Measurements from ENCODE around the gene INPP4B. TPM values are rescaled to one million over a fixed set of nuclear protein-coding genes. Genes with fewer than 3 reads are reported as not detected.

INPP4B gene
- polyA plus RNA-seq, 1 experiment = 18.1 TPM

DNA sequence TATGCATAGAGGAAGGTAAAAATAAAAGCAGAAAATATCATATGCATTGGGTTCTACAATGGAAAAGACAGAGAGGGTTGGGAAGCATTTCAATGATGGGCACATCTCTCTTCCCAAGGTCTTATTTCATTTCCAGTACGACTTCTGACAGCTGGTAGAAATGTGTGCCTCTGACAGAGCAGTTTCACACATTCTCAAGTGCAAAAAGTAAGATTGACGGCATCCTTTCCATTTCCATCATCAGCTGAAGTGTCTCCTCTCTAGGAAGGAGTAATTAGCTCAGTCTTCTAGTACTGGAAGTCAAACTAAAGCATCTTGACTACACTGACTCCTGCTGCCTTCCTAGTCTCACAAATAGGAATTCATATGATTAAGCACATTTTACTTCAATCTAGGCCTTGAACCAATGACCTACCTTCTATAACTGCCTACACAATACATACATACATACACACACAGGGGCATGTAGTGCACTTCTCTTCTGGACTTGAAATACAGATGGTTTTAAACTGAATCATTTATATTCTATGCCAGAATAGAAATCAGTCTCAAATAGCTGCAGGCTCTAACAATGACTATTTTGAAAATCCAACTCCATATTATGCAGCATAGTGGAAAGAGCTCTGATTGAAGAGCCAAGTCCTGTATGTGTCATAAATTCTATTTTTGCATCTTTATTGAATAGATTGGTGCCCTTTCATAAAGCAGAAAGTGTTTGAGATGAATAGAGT is 473.4 kb downstream of the INPP4B start:
- no peaks in the 10 kb centered on the region for H3K27me3 ChIP-seq (ENCODE audit: control insufficient read depth, insufficient read depth, low read length)
- ChIA-PET CTCF (interaction anchor here (0.9 to 2.3 kb wide), 2 partner anchors 34 to 43 kb away, joined by 3 to 9 read pairs; no protein-coding TSS in a partner anchor), POLR2A (no interaction called here)
- H3K36me3 ChIP-seq (ENCODE audit: control insufficient read depth, insufficient read depth, low read length) = no peaks in the 10 kb centered on the region
- TF ChIP-seq, protein P1, sequence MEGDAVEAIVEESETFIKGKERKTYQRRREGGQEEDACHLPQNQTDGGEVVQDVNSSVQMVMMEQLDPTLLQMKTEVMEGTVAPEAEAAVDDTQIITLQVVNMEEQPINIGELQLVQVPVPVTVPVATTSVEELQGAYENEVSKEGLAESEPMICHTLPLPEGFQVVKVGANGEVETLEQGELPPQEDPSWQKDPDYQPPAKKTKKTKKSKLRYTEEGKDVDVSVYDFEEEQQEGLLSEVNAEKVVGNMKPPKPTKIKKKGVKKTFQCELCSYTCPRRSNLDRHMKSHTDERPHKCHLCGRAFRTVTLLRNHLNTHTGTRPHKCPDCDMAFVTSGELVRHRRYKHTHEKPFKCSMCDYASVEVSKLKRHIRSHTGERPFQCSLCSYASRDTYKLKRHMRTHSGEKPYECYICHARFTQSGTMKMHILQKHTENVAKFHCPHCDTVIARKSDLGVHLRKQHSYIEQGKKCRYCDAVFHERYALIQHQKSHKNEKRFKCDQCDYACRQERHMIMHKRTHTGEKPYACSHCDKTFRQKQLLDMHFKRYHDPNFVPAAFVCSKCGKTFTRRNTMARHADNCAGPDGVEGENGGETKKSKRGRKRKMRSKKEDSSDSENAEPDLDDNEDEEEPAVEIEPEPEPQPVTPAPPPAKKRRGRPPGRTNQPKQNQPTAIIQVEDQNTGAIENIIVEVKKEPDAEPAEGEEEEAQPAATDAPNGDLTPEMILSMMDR (IDR thresholded peaks at IDR 0.05; ENCODE audit: insufficient read depth, low read depth, low read length) = no peak
- no peak overlapping the region for H3K4me3 ChIP-seq (ENCODE audit: low read depth, low read length)
- no peak for DNase-seq (ENCODE audit: low read depth)

DNA sequence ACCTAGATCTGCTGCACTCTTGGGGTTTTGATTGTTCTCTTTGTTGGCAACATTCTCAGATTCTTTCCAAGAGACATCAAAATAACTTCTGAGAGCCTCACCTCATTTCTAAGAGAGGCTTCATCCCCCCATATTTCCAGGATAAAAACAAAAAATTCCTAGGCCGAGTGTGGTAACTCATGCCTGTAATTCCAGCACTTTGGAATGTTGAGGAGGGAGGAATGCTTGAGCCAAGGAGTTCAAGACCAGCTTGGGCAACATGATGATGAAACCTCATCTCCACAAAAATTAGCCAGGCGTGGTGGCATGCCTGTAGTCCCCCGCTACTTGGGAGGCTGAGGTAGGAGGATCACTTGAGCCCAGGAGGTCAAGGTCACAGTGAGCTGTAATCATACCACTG is 477.0 kb downstream of the INPP4B start:
- no peak for DNase-seq (ENCODE audit: low read depth)
- Histone ChIP-seq H3K4me3 (ENCODE audit: low read depth, low read length) (no peak overlapping the region), H3K36me3 (ENCODE audit: control insufficient read depth, insufficient read depth, low read length) (no peaks in the 10 kb centered on the region), H3K27me3 (ENCODE audit: control insufficient read depth, insufficient read depth, low read length) (no peaks in the 10 kb centered on the region)
- TF ChIP-seq, protein P1 (IDR thresholded peaks at IDR 0.05; ENCODE audit: insufficient read depth, low read depth, low read length) = no peak
- CTCF ChIA-PET = no interaction called here
- POLR2A ChIA-PET = no interaction called here

DNA sequence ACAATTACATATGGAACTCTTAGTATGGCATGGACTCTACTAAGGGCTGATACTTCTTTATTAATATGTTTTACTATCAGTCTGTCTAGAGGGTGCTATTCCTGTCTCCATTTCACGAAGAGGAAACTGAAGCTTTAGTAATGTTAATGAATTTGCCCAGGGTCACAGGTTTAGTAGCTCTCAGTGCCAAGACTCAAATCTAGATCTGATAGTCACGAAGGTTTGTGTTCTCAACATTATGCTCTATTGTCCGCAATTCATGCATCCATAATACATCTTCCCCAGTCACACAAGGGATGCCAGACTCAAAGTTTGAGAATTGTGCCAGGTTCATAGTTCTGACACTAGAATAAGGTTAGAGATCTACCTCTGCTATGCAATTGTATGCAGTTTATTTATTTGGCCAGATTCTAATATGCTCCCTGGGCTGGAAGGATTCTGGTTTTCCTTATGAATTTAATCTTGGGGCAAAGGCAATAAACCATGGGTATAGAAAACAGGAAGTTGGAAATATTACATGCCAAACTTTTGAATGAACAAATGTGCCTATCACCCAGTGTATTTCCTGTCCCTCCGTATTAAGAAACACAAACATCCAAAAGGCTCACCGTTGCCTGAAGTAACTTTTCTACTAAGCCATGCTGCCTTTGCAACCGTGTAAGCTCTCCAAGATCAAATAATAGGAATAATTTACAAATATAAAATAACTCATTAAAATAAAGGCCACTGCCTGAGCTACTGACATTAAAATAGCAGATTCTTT is 478.5 kb downstream of the INPP4B start:
- POLR2A ChIA-PET = no interaction called here
- H3K27me3 ChIP-seq (ENCODE audit: control insufficient read depth, insufficient read depth, low read length) = no peaks in the 10 kb centered on the region
- CTCF ChIA-PET = interaction anchor here (0.6 to 1.6 kb wide), 4 partner anchors 11 to 317 kb away, joined by 3 to 7 read pairs (median 4); no protein-coding TSS in a partner anchor
- no peaks in the 10 kb centered on the region for H3K36me3 ChIP-seq (ENCODE audit: control insufficient read depth, insufficient read depth, low read length)
- H3K4me3 ChIP-seq (ENCODE audit: low read depth, low read length) = no peak overlapping the region
- no peak for DNase-seq (ENCODE audit: low read depth)
- TF ChIP-seq, protein P1 (IDR thresholded peaks at IDR 0.05; ENCODE audit: insufficient read depth, low read depth, low read length) = no peak

DNA sequence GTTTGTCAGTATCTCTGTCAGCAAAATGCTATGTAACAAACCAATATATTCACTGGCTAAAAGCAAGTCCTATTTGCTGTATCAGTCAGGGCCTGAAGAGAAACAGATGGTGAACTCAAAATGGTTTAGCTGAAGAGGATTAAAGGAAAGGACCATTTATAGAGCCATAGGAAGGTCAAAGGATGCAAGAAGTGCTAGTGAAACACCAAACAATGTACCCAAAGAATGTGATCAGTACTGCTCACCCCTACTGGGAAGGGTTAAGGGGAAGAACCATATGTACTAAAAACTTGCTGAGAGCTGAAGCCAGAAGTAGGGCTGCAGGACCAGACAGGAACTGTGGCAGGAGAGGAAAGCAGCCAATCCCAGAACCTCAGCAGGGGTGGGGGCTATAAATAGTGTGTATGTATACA is 479.3 kb downstream of the INPP4B start:
- ChIA-PET CTCF (interaction anchor here (1.1 to 1.6 kb wide), 4 partner anchors 12 to 247 kb away, joined by 4 to 7 read pairs (median 6); no protein-coding TSS in a partner anchor), POLR2A (interaction anchor here (0.6 kb wide), 1 partner anchor 201 kb away, joined by 4 read pairs; no protein-coding TSS in a partner anchor)
- DNase-seq (ENCODE audit: low read depth) = no peak
- no peaks in the 10 kb centered on the region for H3K36me3 ChIP-seq (ENCODE audit: control insufficient read depth, insufficient read depth, low read length)
- no peaks in the 10 kb centered on the region for H3K27me3 ChIP-seq (ENCODE audit: control insufficient read depth, insufficient read depth, low read length)
- no peak overlapping the region for H3K4me3 ChIP-seq (ENCODE audit: low read depth, low read length)
- TF ChIP-seq, protein P1 (IDR thresholded peaks at IDR 0.05; ENCODE audit: insufficient read depth, low read depth, low read length) = no peak

DNA sequence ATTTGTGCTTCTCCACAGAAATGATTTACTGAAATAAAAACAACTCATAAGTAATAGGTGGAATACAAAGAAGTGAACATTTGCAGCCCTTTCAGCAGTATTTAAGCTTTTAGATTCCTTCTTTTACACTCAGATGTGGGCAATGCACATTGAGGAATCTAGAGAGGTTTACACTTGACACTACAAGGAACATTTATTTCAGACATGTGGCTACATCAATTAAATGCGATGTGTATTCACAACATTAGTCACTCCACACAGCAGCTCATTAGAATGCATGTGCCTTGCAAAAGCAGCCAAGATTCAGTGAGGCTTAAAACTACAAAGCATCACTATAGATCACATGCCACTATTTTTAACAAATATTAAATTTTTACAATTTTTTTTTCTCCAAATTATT is 480.7 kb downstream of the INPP4B start:
- TF ChIP-seq, protein P1 (IDR thresholded peaks at IDR 0.05; ENCODE audit: insufficient read depth, low read depth, low read length) = no peak
- DNase-seq (ENCODE audit: low read depth) = no peak
- no peak overlapping the region for H3K4me3 ChIP-seq (ENCODE audit: low read depth, low read length)
- POLR2A ChIA-PET = interaction anchor here (0.6 to 0.9 kb wide), 2 partner anchors 250 to 452 kb away, joined by 4 to 5 read pairs; no protein-coding TSS in a partner anchor
- no peaks in the 10 kb centered on the region for H3K36me3 ChIP-seq (ENCODE audit: control insufficient read depth, insufficient read depth, low read length)
- H3K27me3 ChIP-seq (ENCODE audit: control insufficient read depth, insufficient read depth, low read length) = no peaks in the 10 kb centered on the region
- CTCF ChIA-PET = interaction anchor here (1.3 kb wide), 1 partner anchor 9 kb away, joined by 3 read pairs; no protein-coding TSS in a partner anchor
